ENCODE data around the gene SLC1A7.

DNA sequence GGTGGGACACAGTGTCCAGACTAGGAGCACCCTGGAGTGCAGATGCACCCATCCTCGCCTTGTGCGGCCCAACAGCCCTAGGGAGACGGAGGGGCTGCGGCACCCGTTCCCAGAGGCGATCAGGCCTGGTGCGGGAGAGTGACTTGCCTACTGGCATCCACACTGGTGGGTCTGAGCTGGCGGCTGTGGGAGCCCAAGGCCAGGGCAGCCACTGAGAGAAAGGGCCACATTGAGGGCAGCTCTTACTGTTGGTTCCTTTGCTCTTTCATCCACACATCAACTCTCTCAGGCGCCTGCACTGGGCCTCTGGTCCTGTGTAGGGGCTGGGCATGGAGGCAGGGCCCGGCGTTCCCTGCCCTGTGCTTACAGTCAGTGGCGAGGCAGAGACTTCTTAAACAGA, 71.8 kb downstream of the SLC1A7 start:
- TF ChIP-seq, protein P1, sequence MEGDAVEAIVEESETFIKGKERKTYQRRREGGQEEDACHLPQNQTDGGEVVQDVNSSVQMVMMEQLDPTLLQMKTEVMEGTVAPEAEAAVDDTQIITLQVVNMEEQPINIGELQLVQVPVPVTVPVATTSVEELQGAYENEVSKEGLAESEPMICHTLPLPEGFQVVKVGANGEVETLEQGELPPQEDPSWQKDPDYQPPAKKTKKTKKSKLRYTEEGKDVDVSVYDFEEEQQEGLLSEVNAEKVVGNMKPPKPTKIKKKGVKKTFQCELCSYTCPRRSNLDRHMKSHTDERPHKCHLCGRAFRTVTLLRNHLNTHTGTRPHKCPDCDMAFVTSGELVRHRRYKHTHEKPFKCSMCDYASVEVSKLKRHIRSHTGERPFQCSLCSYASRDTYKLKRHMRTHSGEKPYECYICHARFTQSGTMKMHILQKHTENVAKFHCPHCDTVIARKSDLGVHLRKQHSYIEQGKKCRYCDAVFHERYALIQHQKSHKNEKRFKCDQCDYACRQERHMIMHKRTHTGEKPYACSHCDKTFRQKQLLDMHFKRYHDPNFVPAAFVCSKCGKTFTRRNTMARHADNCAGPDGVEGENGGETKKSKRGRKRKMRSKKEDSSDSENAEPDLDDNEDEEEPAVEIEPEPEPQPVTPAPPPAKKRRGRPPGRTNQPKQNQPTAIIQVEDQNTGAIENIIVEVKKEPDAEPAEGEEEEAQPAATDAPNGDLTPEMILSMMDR (IDR thresholded peaks at IDR 0.05) = no peak
- TF ChIP-seq EZH2 (IDR thresholded peaks at IDR 0.05; ENCODE audit: borderline replicate concordance, insufficient read depth, low read depth, low read length, poor library complexity, severe bottlenecking) = no peak
